Measurements from ENCODE around the gene CENPC.

DNA sequence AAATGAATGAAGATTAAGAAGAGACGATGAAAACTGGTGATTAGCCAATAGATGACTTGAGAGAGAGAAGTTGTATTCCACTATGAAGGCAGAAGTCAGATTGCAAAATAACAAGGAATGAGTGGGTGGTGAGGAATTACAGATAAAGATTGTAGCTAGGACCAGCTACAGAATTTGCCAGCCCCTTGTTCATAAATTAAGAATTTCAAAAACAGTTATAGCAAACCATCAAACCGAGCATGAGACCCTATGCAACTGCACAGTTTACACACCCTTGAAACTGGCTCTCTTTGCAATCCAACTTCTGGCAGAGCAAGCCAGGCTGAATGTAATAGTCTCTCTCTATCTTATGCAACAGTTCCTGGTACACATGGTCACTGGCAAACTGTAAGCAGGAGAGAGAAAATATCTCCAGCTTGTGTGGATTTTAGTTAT lies 48.5 kb upstream of the CENPC start:
- TF ChIP-seq, protein P1, sequence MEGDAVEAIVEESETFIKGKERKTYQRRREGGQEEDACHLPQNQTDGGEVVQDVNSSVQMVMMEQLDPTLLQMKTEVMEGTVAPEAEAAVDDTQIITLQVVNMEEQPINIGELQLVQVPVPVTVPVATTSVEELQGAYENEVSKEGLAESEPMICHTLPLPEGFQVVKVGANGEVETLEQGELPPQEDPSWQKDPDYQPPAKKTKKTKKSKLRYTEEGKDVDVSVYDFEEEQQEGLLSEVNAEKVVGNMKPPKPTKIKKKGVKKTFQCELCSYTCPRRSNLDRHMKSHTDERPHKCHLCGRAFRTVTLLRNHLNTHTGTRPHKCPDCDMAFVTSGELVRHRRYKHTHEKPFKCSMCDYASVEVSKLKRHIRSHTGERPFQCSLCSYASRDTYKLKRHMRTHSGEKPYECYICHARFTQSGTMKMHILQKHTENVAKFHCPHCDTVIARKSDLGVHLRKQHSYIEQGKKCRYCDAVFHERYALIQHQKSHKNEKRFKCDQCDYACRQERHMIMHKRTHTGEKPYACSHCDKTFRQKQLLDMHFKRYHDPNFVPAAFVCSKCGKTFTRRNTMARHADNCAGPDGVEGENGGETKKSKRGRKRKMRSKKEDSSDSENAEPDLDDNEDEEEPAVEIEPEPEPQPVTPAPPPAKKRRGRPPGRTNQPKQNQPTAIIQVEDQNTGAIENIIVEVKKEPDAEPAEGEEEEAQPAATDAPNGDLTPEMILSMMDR (IDR thresholded peaks at IDR 0.05): no peak
- no peak for TF ChIP-seq POLR2A (IDR thresholded peaks at IDR 0.05)

All from lower leg skin (tissue), 3 donors.